Left lung (tissue), 10 donors: ENCODE measurements around the gene PTPRR. TPM values are rescaled to one million over a fixed set of nuclear protein-coding genes. Genes with fewer than 3 reads are reported as not detected.

Source experiments
- ATAC-seq: fragments of 200-7000 bp; cut with Tn5 transposase; one replicate; pipeline ENCODE4 v1.9.1; 2020; ENCODE audit warnings: moderate library complexity
- DNase-seq, 4 donors: peaks; one replicate each; pipeline ENCODE4 v3.0.0-alpha.2; 2013 to 2020
- H3K27ac ChIP-seq, 2 donors: fragments of 200-600 bp; sonication (generic) in 1 of 2; one replicate each; pipeline versions ENCODE4 v1.5.0 to v1.8.0; 2020 to 2021
- H3K27me3 ChIP-seq, 2 donors: fragments of 200-600 bp; sonication (generic) in 1 of 2; one replicate each; pipeline versions ENCODE4 v1.5.0 to v1.8.0; 2020 to 2021
- H3K36me3 ChIP-seq, 2 donors: fragments of 200-600 bp; sonication (generic) in 1 of 2; one replicate each; pipeline versions ENCODE4 v1.5.0 to v1.8.0; 2020 to 2021
- H3K4me1 ChIP-seq, 2 donors: fragments of 200-600 bp; one replicate each; pipeline ENCODE4 v1.8.0; 2021
- H3K4me3 ChIP-seq, 2 donors: fragments of 200-600 bp; sonication (generic) in 1 of 2; one replicate each; pipeline versions ENCODE4 v1.5.0 to v1.8.0; 2020 to 2021; ENCODE audit warnings: mild to moderate bottlenecking in 1 of 2
- H3K9me3 ChIP-seq, 2 donors: fragments of 200-600 bp; sonication (generic) in 1 of 2; one replicate each; pipeline versions ENCODE4 v1.5.0 to v1.8.0; 2020 to 2021
- intact Hi-C, 2 donors: fragments of 100-400 bp; cut with DNase I; formaldehyde crosslinking; loops; one replicate each; pipeline versions ENCODE4 v1.11.2 to v1.14.2; 2022
- polyA plus RNA-seq, 6 donors: library from polyadenylated mRNA; unstranded; fragments of 120-200 nt; gene quantifications; one replicate each; pipeline ENCODE4 v1.2.1, GENCODE V29; 2013; ENCODE audit not compliant: insufficient read length in 6 of 6
- total RNA-seq, 2 donors: library from RNA; stranded (reverse); fragmentation: NEBNext Ultra II Directional; extraction: Animal tissue kit (Norgen Biotek cat#: 25700); gene quantifications; one replicate each; pipeline ENCODE4 v1.2.1, GENCODE V29; 2021
- TF ChIP-seq, protein P1 (sequence below), 2 donors: fragments of 200-600 bp; sonication (generic) in 1 of 2; IDR thresholded peaks; one replicate each; pipeline versions ENCODE4 v1.5.0 to v1.8.0; 2021; ENCODE audit warnings: antibody characterized with exemption in 2 of 2
- donor health status: DM: no; HTN: yes; CAD: no.
- donor health status: DM: no; HTN: no; CAD: no.

PTPRR gene
- total and polyA plus RNA-seq, 8 donors = 0.10 to 1.4 (median 0.20) TPM

DNA sequence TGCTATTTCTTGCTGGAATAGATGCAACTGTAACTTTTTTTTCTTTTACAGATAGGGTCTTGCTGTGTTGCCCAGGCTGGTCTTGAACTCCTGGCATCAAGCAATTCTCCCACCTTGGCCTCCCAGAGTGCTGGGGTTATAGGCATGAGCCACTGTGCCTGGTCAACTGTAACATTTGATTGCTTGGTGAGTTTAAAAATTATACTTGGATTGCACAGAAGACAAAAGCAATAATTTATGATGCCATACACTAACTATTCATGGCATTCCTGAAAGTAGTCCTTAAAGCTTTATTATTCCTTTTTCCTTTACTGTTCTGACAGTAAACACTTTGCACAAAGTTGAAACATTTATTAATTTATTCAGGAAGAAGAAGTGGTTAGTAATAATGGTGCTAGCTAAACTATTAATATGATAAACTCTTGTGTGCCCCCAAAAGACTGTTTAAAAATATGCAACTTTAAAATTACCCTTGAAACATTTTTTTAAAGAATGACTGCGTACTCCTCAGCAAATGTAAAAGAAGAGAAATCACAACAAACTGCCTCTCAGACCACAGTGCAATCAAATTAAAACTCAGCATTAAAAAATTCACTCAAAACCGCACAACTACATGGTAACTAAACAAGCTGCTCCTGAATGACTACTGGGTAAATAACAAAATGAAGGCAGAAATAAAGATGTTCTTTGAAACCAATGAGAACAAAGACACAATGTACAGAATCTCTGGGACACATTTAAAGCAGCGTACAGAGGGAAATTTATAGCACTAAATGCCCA lies 291.6 kb downstream of the PTPRR start:
- H3K36me3 ChIP-seq = no peaks in the 10 kb centered on the region
- H3K4me3 ChIP-seq = no peak overlapping the region
- TF ChIP-seq, protein P1, sequence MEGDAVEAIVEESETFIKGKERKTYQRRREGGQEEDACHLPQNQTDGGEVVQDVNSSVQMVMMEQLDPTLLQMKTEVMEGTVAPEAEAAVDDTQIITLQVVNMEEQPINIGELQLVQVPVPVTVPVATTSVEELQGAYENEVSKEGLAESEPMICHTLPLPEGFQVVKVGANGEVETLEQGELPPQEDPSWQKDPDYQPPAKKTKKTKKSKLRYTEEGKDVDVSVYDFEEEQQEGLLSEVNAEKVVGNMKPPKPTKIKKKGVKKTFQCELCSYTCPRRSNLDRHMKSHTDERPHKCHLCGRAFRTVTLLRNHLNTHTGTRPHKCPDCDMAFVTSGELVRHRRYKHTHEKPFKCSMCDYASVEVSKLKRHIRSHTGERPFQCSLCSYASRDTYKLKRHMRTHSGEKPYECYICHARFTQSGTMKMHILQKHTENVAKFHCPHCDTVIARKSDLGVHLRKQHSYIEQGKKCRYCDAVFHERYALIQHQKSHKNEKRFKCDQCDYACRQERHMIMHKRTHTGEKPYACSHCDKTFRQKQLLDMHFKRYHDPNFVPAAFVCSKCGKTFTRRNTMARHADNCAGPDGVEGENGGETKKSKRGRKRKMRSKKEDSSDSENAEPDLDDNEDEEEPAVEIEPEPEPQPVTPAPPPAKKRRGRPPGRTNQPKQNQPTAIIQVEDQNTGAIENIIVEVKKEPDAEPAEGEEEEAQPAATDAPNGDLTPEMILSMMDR (IDR thresholded peaks at IDR 0.05) = no peak
- H3K9me3 ChIP-seq = no peaks in the 10 kb centered on the region
- H3K27me3 ChIP-seq = no peaks in the 10 kb centered on the region
- H3K4me1 ChIP-seq = no peaks in the 10 kb centered on the region
- no peak for ATAC-seq
- intact Hi-C loops = no loop called here
- no peak for DNase-seq
- H3K27ac ChIP-seq = no peak overlapping the region

DNA sequence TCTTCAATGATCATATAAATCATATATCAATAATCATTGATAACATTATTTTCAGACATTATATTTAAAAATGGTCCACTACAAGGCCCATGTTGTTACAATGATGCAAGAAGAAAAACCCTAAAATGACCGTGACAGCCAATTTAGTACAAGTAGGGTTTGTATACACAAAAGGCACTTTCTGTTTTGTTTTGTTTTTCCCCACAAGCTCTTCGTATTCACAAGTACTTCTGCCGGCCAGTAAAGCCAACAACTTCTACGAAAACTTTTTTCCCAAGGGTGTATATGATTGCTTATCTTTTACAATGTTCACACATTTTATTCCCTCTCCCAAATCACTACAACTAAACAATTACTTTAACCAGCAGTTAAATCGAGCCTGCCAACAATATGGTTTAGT lies 292.9 kb downstream of the PTPRR start:
- ATAC-seq = no peak
- DNase-seq = no peak
- Histone ChIP-seq H3K4me3 (peak overlapping the region in 1 of 2 donors; percentile 6), H3K27me3 (no peaks in the 10 kb centered on the region), H3K9me3 (no peaks in the 10 kb centered on the region), H3K27ac (no peak overlapping the region), H3K36me3 (no peaks in the 10 kb centered on the region), H3K4me1 (no peaks in the 10 kb centered on the region)
- TF ChIP-seq, protein P1 (IDR thresholded peaks at IDR 0.05) = no peak
- intact Hi-C loops = no loop called here

DNA sequence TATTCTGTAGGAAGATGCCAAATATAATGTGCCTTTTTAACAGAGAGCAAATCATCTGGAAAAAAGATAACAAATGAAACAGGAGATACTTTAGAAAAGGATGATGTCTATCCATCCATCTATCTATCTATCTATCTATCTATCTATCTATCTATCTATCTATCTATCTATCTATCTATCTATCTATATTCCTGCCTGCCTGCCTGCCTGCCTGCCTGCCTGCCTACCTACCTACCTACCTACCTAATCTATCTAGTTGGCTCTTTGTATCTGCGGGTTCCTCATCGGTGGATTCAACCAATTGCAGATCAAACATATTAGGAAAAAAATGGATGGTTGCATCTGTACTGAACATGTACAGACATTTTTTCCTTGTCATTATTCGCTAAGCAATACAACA lies 294.4 kb downstream of the PTPRR start:
- Histone ChIP-seq H3K9me3 (no peaks in the 10 kb centered on the region), H3K27me3 (no peaks in the 10 kb centered on the region), H3K36me3 (no peaks in the 10 kb centered on the region), H3K27ac (no peak overlapping the region), H3K4me1 (no peaks in the 10 kb centered on the region), H3K4me3 (no peak overlapping the region)
- ATAC-seq (no peak), DNase-seq (no peak)
- intact Hi-C loops = no loop called here
- TF ChIP-seq, protein P1 (IDR thresholded peaks at IDR 0.05) = no peak

DNA sequence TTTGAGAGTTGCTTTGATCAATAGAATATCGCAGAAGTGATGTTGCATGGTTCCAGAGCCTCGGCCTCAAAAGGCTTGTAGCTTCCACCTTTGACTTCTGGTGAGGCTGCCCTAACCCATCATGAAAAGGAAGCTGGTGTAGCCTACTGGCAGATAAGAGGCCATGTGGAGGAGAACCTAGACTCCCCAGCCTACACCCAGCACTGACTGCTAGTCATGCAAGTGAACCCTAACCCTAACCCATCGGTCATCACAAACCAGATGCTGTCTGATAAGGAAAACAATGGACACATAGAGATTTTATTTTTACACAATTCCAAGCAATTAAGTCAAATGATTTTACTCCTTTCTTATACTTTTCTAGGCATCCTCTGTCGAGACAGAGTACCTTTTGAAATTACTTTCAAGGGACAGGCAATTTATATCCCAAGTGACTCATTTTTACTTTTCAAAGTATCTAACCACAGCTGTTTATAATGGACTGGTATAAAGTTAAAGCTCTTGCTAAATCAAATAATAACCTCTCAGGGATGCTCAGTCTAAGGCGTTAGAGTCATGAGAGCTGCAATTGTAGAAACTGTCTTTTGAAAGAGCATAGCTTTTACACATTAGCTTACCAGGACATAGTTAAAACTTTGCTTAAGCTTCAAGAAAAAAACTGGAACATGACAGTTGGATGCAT lies 300.9 kb downstream of the PTPRR start:
- Histone ChIP-seq H3K27ac (no peak overlapping the region), H3K36me3 (no peaks in the 10 kb centered on the region), H3K4me1 (no peaks in the 10 kb centered on the region), H3K9me3 (no peaks in the 10 kb centered on the region), H3K4me3 (no peak overlapping the region), H3K27me3 (no peaks in the 10 kb centered on the region)
- intact Hi-C loops = no loop called here
- TF ChIP-seq, protein P1 (IDR thresholded peaks at IDR 0.05) = no peak
- no peak for DNase-seq
- ATAC-seq = no peak

DNA sequence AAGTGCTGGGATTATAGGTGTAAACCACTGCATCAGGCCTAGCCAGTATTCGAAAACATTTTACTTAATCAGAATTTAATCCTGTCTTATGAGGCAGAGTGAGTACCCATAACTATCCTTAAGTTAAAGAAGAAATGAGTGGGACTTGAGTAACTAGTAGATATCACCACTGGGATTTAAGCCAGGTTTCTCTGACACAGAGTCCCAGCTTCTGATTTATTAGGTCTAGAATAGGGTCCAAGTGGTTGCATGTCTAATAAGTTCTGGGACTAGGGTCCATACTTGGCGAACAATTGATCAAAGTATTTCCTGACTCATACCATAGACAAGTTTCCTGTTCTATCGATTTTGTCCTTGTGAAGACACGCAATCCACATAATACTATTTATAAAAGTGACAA lies 302.2 kb downstream of the PTPRR start:
- TF ChIP-seq, protein P1 (IDR thresholded peaks at IDR 0.05) = no peak
- intact Hi-C loops = no loop called here
- no peaks in the 10 kb centered on the region for H3K9me3 ChIP-seq
- no peaks in the 10 kb centered on the region for H3K4me1 ChIP-seq
- DNase-seq = no peak
- peak overlapping the region in 1 of 2 donors; percentile 30 for H3K27ac ChIP-seq
- no peak for ATAC-seq
- no peaks in the 10 kb centered on the region for H3K27me3 ChIP-seq
- no peak overlapping the region for H3K4me3 ChIP-seq
- no peaks in the 10 kb centered on the region for H3K36me3 ChIP-seq
